ENCODE results near the gene VMAC. TPM values are rescaled to one million over a fixed set of nuclear protein-coding genes. Genes with fewer than 3 reads are reported as not detected.

VMAC gene
- total and polyA plus RNA-seq, 2 of the 8 experiments (the other 6 are each of a cell fraction or from before 2014, with no cell fraction given) = 1.3 to 2.2 TPM

DNA sequence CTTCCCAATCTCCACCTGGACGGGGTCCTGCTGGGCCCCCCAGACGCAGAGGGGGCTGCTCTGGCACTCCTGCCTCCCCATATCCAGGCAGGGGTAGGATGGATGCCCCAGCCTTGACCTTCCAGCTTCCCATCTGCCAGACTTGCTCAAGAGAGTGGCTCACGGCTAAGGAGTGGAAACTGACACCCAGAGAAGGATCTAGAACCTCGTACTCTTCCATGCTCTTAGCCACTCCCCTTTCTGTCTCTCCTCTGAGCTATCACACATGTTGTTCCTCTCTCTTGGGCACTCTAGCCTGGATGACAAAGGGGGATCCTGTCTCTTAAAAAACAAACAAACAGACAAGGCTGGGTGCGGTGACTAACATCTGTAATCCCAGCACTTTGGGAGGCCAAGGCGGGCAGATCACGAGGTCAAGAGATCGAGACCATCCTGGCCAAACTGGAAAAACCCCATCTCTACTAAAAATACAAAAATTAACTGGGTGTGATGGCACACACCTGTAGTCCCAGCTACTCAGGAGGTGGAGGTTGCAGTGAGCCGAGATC lies 22.2 kb upstream of the VMAC start:
- H3K9me3 ChIP-seq (ENCODE audit: insufficient read depth in 2 of 2, low read depth in 1 of 2, low read length in 1 of 2) = no peaks in the 10 kb centered on the region
- no peaks in the 10 kb centered on the region for H3K79me1 ChIP-seq (ENCODE audit: low read depth, low read length)
- no peak overlapping the region for H2BK120ac ChIP-seq (replicated peaks; ENCODE audit: low read depth, low read length)
- no peak overlapping the region for H3K4me2 ChIP-seq (ENCODE audit: insufficient read depth in 1 of 2, low read depth in 2 of 2, low read length in 2 of 2)
- H3K4ac ChIP-seq (replicated peaks; ENCODE audit: insufficient read length, low read depth, low read length) = no peak overlapping the region
- peaks cover 0 to 2% (median under 1%) of the 10 kb centered on the region in 4 experiments; a peak in 1 of 7 replicates for H3K27me3 ChIP-seq (replicated peaks in 1 of 4; ENCODE audit: control insufficient read depth in 3 of 4, extremely low read depth in 1 of 4, insufficient read depth in 3 of 4, low read length in 3 of 4)
- no peak overlapping the region for H2BK5ac ChIP-seq (ENCODE audit: low read depth, low read length)
- no peak overlapping the region for H4K5ac ChIP-seq (ENCODE audit: insufficient read length, low read depth, low read length)
- H3K56ac ChIP-seq (replicated peaks; ENCODE audit: insufficient read length, low read depth, low read length) = no peak overlapping the region
- H3K4me1 ChIP-seq (replicated peaks in 1 of 4; ENCODE audit: control insufficient read depth in 3 of 4, insufficient read depth in 4 of 4, low read length in 3 of 4) = peaks cover 0 to 17% (median 6%) of the 10 kb centered on the region in 4 experiments; a peak in 6 of 7 replicates
- no peak for DNase-seq (ENCODE audit: low read depth in 1 of 2, low spot score in 2 of 2)
- no peaks in the 10 kb centered on the region for H3K79me2 ChIP-seq (ENCODE audit: control insufficient read depth in 1 of 2, insufficient read depth in 2 of 2, low read length in 2 of 2)
- 78% methylated on average over 9 of the region's 9 CpGs; no CpG with 5 or more reads in 1 of the 2 experiments for WGBS, 2 experiments (ENCODE audit: extremely low coverage in 1 of 2, insufficient coverage in 1 of 2, insufficient read length in 1 of 2, insufficient replicate concordance in 2 of 2, low coverage in 1 of 2, low lambda C conversion rate in 2 of 2, missing lambda C conversion rate in 1 of 2)
- H2BK20ac ChIP-seq (ENCODE audit: low read length) = 0 out of 2 replicates have a peak overlapping the region, but pooled peaks have one; percentile 4
- no peak overlapping the region for H3K4me3 ChIP-seq (ENCODE audit: extremely low read depth in 1 of 4, insufficient read depth in 2 of 4, low read depth in 3 of 4, low read length in 4 of 4)
- no peak overlapping the region for H2BK15ac ChIP-seq (ENCODE audit: low read length)
- no peaks in the 10 kb centered on the region for H3K23me2 ChIP-seq (ENCODE audit: low read depth, low read length)
- no peak overlapping the region for H4K8ac ChIP-seq (ENCODE audit: extremely low read depth, insufficient read depth, low read length)
- H3K36me3 ChIP-seq (ENCODE audit: control insufficient read depth in 2 of 4, insufficient read depth in 4 of 4, low read length in 3 of 4) = no peaks in the 10 kb centered on the region
- H2AK5ac ChIP-seq (ENCODE audit: low read depth, low read length) = no peak overlapping the region
- ChIA-PET CTCF (ENCODE audit: partially characterized antibody) (interaction anchor here (0.8 to 1.6 kb wide), 5 partner anchors 9 to 188 kb away, joined by 3 to 9 read pairs (median 4); no protein-coding TSS in a partner anchor), POLR2A (ENCODE audit: partially characterized antibody) (interaction anchor here (1.0 to 2.2 kb wide), 4 partner anchors 8 to 88 kb away, joined by 3 to 6 read pairs (median 4); no protein-coding TSS in a partner anchor)
- TF ChIP-seq SUZ12 (IDR thresholded peaks at IDR 0.05; ENCODE audit: low read length) (no peak), SRF (IDR thresholded peaks at IDR 0.05; ENCODE audit: low read depth, low read length) (no peak), NRF1 (IDR thresholded peaks at IDR 0.05; ENCODE audit: low read depth, low read length) (no peak), KDM5A (IDR thresholded peaks at IDR 0.05; ENCODE audit: low read length) (no peak), RBBP5 (IDR thresholded peaks at IDR 0.05; ENCODE audit: borderline replicate concordance, low read depth, low read length) (no peak), YY1 (IDR thresholded peaks at IDR 0.05; ENCODE audit: low read depth, low read length) (no peak)
- TF ChIP-seq, protein P1, sequence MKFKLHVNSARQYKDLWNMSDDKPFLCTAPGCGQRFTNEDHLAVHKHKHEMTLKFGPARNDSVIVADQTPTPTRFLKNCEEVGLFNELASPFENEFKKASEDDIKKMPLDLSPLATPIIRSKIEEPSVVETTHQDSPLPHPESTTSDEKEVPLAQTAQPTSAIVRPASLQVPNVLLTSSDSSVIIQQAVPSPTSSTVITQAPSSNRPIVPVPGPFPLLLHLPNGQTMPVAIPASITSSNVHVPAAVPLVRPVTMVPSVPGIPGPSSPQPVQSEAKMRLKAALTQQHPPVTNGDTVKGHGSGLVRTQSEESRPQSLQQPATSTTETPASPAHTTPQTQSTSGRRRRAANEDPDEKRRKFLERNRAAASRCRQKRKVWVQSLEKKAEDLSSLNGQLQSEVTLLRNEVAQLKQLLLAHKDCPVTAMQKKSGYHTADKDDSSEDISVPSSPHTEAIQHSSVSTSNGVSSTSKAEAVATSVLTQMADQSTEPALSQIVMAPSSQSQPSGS (IDR thresholded peaks at IDR 0.05; ENCODE audit: low read length) = no peak
- no peak overlapping the region for H3K9ac ChIP-seq (replicated peaks in 1 of 4; ENCODE audit: extremely low read depth in 1 of 4, low read depth in 3 of 4, low read length in 3 of 4)
- H4K20me1 ChIP-seq (replicated peaks in 1 of 2; ENCODE audit: control insufficient read depth in 1 of 2, insufficient read depth in 2 of 2, low read length in 2 of 2) = no peaks in the 10 kb centered on the region
- no peak overlapping the region for H2BK12ac ChIP-seq (ENCODE audit: low read depth, low read length)
- no peak overlapping the region for H3K23ac ChIP-seq (ENCODE audit: insufficient read length)
- H3K14ac ChIP-seq (ENCODE audit: insufficient read length) = no peak overlapping the region
- peak overlapping the region; percentile 84 for H4K91ac ChIP-seq (replicated peaks; ENCODE audit: insufficient read length, low read length)
- H3K27ac ChIP-seq (ENCODE audit: low read depth, low read length) = no peak overlapping the region
- peak overlapping the region; percentile 36; the same call in 1 of the 2 replicates for H3K18ac ChIP-seq (ENCODE audit: extremely low read depth, low read length)
- no peak for FAIRE-seq
- H2AFZ ChIP-seq (ENCODE audit: low read length) = no peak overlapping the region
